AG09309 (cell line): ENCODE results near the gene FARS2.

ENCODE experiments used
- DNase-seq: peaks from one replicate; pipeline ENCODE4 v3.0.0-alpha.2; 2010; ENCODE audit warnings: low read depth
- H3K4me3 ChIP-seq: 2 replicates; pipeline ENCODE4 v1.5.1; 2011; ENCODE audit warnings: mild to moderate bottlenecking, low read depth, low read length, moderate library complexity; ENCODE audit not compliant: control insufficient read depth
- TF ChIP-seq, protein P1 (sequence below): IDR thresholded peaks from 2 replicates; pipeline ENCODE4 v1.5.1; 2011; ENCODE audit warnings: mild to moderate bottlenecking, low read depth, low read length, inconsistent platforms; ENCODE audit not compliant: insufficient read depth, control insufficient read depth; ENCODE audit errors: missing control alignments

The FARS2 gene

DNA sequence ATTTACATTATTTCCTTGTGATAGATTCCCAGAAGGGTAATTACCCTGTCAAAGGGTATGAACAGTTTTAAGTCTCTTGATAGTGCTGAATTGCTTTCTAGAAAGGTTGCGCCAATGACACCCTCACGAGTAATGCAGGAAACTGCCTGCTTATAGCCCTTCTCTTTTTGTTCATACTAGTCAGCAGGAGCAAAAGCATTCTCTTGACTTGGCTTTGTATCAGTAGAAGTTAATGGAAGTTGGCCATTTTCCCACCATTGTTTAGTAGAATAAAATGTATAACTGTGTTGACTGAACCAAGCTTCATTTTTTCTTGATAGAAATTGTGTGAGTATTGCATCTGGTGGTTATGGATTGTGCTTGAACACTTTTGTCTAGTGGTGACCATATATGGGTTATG is 100.1 kb downstream of the FARS2 start:
- TF ChIP-seq, protein P1, sequence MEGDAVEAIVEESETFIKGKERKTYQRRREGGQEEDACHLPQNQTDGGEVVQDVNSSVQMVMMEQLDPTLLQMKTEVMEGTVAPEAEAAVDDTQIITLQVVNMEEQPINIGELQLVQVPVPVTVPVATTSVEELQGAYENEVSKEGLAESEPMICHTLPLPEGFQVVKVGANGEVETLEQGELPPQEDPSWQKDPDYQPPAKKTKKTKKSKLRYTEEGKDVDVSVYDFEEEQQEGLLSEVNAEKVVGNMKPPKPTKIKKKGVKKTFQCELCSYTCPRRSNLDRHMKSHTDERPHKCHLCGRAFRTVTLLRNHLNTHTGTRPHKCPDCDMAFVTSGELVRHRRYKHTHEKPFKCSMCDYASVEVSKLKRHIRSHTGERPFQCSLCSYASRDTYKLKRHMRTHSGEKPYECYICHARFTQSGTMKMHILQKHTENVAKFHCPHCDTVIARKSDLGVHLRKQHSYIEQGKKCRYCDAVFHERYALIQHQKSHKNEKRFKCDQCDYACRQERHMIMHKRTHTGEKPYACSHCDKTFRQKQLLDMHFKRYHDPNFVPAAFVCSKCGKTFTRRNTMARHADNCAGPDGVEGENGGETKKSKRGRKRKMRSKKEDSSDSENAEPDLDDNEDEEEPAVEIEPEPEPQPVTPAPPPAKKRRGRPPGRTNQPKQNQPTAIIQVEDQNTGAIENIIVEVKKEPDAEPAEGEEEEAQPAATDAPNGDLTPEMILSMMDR = no peak
- DNase-seq = no peak
- no peak overlapping the region for H3K4me3 ChIP-seq

DNA sequence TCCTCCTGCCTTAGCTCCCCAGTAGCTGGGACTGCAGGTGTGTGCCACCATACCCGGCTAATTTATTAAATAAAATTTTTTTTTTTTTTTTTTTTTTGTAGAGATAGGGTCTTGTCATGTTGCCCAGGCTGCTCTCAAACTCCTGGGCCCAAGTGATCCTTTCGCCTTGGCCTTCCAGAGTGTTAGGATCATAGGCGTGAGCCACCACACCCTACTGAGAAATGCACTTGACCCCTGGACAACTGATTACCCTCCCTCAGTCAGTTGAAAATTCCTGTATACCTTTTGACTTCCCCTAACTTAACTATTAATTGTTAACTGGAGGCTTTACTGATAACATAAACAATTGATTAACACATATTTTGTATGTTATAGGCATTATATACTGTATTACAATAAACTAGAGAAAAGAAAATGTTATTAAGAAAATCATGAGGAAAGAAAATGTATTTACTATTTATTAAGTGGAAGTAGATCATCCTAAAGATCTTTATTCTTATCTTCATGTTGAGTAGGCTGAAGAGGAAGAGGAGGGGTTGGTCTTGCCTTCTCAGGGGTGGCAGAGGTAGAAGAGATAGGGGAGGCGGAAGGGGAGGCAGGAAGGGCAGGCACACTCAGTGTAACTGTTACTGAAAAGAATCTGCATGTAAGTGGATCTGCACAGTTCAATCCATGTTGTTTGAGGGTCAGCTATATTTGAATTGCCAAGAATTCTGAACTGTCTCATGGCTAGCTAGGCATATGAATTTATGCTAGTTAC is 104.3 kb downstream of the FARS2 start:
- TF ChIP-seq, protein P1 = no peak
- no peak for DNase-seq
- no peak overlapping the region for H3K4me3 ChIP-seq

DNA sequence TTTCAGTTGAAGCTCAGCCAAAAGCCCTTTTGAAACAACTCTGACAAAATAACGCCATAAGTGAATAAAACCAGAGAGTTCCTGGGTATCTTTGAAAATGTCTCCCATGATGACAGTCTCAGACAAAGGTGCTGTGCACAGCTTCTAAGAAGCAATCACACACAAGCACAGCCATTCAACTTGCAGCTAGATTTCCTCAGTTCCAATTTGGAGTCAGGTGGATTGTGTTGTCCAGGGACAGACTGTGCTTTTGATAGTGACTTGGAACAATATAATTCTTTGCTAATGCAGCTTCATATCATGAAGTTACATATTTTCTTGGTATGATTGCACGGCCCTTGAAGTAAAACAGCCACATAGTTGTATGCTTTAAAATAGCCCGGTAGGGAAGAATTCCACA is 105.6 kb downstream of the FARS2 start:
- H3K4me3 ChIP-seq = no peak overlapping the region
- TF ChIP-seq, protein P1 = no peak
- no peak for DNase-seq

DNA sequence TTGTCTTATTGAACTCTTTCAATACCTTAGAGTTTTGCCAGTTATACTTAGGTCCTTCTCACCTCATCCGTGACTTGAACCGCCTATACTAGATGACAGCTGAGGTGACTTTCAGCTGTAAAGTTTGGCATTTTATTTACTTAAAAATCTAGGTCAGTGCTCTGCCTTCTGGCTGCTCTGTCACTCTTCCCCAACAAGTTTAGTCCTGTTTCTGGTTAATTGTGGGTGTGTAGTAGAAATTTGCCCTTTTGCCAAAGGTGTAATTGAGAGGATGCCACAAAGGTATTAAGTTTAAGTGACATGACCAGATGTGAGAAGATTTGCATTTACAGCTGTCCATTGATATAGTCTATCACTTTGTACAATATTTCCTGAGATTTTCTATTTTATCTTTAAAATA is 106.2 kb downstream of the FARS2 start:
- no peak overlapping the region for H3K4me3 ChIP-seq
- TF ChIP-seq, protein P1 = no peak
- DNase-seq = no peak

DNA sequence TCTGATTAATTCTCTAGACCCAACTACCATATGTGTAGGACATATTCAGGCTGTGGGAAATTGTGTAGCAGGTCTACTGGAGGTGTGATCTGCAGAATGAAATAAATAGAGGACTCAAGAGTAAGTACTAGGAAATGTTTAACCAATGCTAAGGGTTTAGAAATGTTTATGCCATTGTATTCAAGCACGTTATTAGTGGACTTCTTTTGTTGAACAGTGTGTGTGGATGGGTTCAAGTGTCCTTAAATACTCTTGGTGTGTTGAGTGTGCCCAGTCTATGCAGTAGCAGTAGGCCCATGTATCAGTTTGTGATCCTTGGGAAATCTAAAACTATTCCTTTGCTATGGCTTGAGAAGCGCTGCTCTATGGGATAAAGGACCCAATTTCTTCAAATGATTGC is 112.1 kb downstream of the FARS2 start:
- no peak for DNase-seq
- TF ChIP-seq, protein P1 = no peak
- no peak overlapping the region for H3K4me3 ChIP-seq

DNA sequence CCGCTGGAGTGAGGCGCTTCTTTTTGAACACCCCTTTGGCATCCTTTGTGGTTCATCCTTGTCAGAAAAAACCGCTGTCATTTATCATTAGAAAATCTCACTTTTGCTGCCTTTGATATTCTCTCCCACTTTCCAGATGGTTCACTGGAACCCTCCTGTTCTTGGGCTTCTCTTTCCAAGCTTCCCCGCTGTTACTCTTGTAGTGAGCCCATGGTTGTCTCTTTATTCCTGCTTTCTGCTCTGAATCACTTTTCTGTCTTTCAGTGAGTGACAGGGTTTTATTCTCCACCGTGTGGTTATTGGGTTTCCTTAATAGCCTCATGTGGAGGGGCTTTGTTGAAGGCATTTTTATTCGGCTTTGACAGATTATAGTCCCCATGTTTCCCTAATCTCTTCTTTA is 117.0 kb downstream of the FARS2 start:
- TF ChIP-seq, protein P1 = no peak
- DNase-seq = no peak
- no peak overlapping the region for H3K4me3 ChIP-seq

DNA sequence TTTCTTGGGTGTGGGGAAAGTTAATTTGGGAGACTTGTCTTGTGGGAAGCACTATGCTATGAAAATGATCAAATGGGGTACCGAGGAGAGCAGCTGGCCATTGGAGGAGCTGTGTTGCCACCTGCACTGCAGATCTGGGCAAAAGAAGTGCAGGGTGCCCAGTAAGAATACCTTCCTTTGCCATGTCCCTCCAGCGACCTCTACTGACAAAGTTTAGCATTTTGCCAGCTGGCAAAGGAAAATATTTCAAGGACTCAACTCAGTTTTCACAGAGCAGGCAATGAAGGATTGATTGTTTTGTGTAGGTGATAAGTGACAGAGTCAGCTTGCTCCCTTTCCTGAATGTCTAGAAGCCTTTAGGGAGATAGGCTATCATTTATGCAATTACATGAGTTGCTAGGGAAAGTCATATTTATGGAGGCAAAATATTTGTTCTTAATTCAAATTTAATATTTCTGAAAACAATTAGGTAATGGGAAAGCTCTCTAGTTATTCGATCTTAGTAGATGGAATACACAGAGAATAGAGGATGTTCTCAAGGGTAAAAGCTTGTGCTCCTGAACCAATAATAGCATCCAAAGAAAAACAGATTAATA is 118.4 kb downstream of the FARS2 start:
- TF ChIP-seq, protein P1 = peak; percentile 50
- H3K4me3 ChIP-seq = no peak overlapping the region
- no peak for DNase-seq
